ENCODE measurements around the gene ADCK2. TPM values are rescaled to one million over a fixed set of nuclear protein-coding genes. Genes with fewer than 3 reads are reported as not detected.

The ADCK2 gene
- total and polyA plus RNA-seq, 9 of the 15 experiments (the other 6 are each of a cell fraction or from before 2014, with no cell fraction given) = 0.08 to 14.3 (median 9.7) TPM

DNA sequence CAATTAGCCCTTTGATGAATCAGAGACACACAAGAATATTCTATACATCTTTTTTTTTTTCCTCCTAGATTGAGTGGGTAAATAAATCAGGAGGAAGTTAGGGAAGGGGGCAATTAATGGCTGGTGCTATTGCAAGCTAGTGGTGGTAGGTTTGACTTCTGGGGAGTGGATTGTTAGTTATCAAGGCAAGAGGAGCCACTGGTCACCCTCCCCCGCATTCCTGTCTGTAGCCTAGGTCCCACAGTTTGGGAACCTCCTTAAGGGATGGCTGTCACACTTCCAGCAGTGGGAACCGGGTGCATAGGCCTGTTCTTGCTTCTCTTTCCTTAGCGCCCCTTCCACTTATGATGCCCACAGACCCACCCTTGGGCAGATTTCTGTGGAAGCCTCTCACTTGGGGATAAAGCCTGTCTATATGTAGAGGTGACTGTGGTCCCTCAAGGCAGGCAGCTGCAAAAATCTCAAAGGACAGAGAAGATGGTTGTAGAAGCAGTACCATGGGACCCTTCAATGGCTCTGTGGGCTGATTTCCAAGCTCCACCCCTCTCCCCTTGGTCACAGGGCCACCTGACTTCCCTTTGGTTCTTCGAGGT lies 2.3 kb upstream of the ADCK2 start (continued):
- TF ChIP-seq, protein P1, sequence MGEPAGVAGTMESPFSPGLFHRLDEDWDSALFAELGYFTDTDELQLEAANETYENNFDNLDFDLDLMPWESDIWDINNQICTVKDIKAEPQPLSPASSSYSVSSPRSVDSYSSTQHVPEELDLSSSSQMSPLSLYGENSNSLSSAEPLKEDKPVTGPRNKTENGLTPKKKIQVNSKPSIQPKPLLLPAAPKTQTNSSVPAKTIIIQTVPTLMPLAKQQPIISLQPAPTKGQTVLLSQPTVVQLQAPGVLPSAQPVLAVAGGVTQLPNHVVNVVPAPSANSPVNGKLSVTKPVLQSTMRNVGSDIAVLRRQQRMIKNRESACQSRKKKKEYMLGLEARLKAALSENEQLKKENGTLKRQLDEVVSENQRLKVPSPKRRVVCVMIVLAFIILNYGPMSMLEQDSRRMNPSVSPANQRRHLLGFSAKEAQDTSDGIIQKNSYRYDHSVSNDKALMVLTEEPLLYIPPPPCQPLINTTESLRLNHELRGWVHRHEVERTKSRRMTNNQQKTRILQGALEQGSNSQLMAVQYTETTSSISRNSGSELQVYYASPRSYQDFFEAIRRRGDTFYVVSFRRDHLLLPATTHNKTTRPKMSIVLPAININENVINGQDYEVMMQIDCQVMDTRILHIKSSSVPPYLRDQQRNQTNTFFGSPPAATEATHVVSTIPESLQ (CRISPR knock-in tag; IDR thresholded peaks at IDR 0.05) = no peak
- TF ChIP-seq SAFB2 (IDR thresholded peaks at IDR 0.05; ENCODE audit: borderline replicate concordance, low read depth, low read length, severe bottlenecking) = no peak
- TF ChIP-seq, protein P2, sequence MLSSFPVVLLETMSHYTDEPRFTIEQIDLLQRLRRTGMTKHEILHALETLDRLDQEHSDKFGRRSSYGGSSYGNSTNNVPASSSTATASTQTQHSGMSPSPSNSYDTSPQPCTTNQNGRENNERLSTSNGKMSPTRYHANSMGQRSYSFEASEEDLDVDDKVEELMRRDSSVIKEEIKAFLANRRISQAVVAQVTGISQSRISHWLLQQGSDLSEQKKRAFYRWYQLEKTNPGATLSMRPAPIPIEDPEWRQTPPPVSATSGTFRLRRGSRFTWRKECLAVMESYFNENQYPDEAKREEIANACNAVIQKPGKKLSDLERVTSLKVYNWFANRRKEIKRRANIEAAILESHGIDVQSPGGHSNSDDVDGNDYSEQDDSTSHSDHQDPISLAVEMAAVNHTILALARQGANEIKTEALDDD (IDR thresholded peaks at IDR 0.05) = peak; percentile 71; the same call in 1 of the 2 replicates
- TF ChIP-seq KDM5B (IDR thresholded peaks at IDR 0.05; ENCODE audit: insufficient replicate concordance, low read depth, low read length) = peak; percentile 36

DNA sequence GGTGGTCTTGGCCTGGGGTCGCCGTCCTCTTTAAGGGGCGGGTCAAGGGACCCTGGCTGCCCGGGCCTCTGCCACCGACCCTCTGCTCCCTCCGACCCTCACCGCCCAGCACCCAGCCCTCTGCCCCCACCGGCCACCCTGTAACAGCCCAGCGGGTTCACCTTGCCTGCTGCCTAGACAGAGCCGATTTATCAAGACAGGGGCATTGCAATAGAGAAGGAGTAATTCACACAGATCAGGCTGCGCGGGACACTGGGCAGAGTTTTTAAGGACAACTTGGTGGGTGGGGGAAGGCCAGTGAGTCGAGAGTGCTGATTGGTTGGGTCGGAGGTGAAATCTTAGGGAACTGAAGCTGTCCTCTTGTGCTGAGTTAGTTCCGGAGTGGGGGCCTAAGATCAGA lies 779 bp upstream of the ADCK2 start:
- Histone ChIP-seq H3K27me3 (ENCODE audit: control insufficient read depth in 2 of 2, insufficient read depth in 2 of 2, low read length in 2 of 2) (peaks cover 0 to 5% of the 10 kb centered on the region in 2 experiments; a peak in 3 of 5 replicates), H3K4me3 (no peak overlapping the region), H3K4me2 (ENCODE audit: insufficient read depth, low read length) (peak overlapping the region; percentile 74), H3K9me3 (replicated peaks; ENCODE audit: control insufficient read depth, insufficient read depth, low read depth, low read length) (no peaks in the 10 kb centered on the region), H3K9me1 (ENCODE audit: control insufficient read depth, insufficient read depth, low read length) (no peaks in the 10 kb centered on the region), H3K36me3 (ENCODE audit: control insufficient read depth, insufficient read depth, low read length) (no peaks in the 10 kb centered on the region), H3K79me2 (ENCODE audit: control insufficient read depth, insufficient read depth, low read length) (no peaks in the 10 kb centered on the region), H3K9ac (ENCODE audit: insufficient read depth in 1 of 2, low read depth in 2 of 2, low read length in 2 of 2) (peak overlapping the region in 1 of 2 experiments; percentile 19; a peak in 1 of 4 replicates), H2AFZ (ENCODE audit: low read depth, low read length) (peak overlapping the region; percentile 85), H4K20me1 (replicated peaks; ENCODE audit: control insufficient read depth, insufficient read depth, low read length) (no peaks in the 10 kb centered on the region), H3K4me1 (replicated peaks in 1 of 2; ENCODE audit: control insufficient read depth in 2 of 2, insufficient read depth in 2 of 2, low read length in 2 of 2) (peaks cover 24 to 34% of the 10 kb centered on the region in 2 experiments; a peak in 4 of 5 replicates), H3K27ac (ENCODE audit: extremely low read depth, low read depth, low read length) (no peak overlapping the region)
- in situ Hi-C loops (cut with MboI) = no loop called here
- 33% methylated on average over 15 of the region's 15 CpGs for whole genome bisulfite sequencing (ENCODE audit: insufficient coverage, low coverage, missing lambda C conversion rate)
- ChIA-PET CTCF (ENCODE audit: low intra/inter-chr PET ratio) (no interaction called here), POLR2A (no interaction called here)
- intact Hi-C loops (cut with micrococcal nuclease) = loop anchor here (10.0 kb wide), 2 partner anchors 313 to 863 kb away; no protein-coding TSS in a partner anchor
- ATAC-seq = no peak
- FAIRE-seq = no peak
- peak in 1 of 4 experiments; percentile 37 for DNase-seq (ENCODE audit: extremely low read depth in 1 of 4, low spot score in 3 of 4)
- no TSS peak for BruUV-seq (replicated peaks)
- TF ChIP-seq, protein P3, sequence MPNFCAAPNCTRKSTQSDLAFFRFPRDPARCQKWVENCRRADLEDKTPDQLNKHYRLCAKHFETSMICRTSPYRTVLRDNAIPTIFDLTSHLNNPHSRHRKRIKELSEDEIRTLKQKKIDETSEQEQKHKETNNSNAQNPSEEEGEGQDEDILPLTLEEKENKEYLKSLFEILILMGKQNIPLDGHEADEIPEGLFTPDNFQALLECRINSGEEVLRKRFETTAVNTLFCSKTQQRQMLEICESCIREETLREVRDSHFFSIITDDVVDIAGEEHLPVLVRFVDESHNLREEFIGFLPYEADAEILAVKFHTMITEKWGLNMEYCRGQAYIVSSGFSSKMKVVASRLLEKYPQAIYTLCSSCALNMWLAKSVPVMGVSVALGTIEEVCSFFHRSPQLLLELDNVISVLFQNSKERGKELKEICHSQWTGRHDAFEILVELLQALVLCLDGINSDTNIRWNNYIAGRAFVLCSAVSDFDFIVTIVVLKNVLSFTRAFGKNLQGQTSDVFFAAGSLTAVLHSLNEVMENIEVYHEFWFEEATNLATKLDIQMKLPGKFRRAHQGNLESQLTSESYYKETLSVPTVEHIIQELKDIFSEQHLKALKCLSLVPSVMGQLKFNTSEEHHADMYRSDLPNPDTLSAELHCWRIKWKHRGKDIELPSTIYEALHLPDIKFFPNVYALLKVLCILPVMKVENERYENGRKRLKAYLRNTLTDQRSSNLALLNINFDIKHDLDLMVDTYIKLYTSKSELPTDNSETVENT (CRISPR knock-in tag; IDR thresholded peaks at IDR 0.05) = no peak
- no peak for TF ChIP-seq MYNN (IDR thresholded peaks at IDR 0.05)
- no peak for TF ChIP-seq MYNN (CRISPR knock-in tag; IDR thresholded peaks at IDR 0.05)
- TF ChIP-seq SAP30 (IDR thresholded peaks at IDR 0.05; ENCODE audit: borderline replicate concordance, insufficient read depth, low read depth, low read length, poor library complexity, severe bottlenecking) = no peak
- no peak for TF ChIP-seq ZNF77 (CRISPR knock-in tag; IDR thresholded peaks at IDR 0.05)
- TF ChIP-seq ZNF217 (CRISPR knock-in tag; IDR thresholded peaks at IDR 0.05) = no peak
- TF ChIP-seq, protein P4, sequence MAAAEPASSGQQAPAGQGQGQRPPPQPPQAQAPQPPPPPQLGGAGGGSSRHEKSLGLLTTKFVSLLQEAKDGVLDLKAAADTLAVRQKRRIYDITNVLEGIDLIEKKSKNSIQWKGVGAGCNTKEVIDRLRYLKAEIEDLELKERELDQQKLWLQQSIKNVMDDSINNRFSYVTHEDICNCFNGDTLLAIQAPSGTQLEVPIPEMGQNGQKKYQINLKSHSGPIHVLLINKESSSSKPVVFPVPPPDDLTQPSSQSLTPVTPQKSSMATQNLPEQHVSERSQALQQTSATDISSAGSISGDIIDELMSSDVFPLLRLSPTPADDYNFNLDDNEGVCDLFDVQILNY (CRISPR knock-in tag; IDR thresholded peaks at IDR 0.05) = no peak
- TF ChIP-seq TCF7L2 (IDR thresholded peaks at IDR 0.05; ENCODE audit: low read depth, low read length) = no peak
- TF ChIP-seq, protein P5, sequence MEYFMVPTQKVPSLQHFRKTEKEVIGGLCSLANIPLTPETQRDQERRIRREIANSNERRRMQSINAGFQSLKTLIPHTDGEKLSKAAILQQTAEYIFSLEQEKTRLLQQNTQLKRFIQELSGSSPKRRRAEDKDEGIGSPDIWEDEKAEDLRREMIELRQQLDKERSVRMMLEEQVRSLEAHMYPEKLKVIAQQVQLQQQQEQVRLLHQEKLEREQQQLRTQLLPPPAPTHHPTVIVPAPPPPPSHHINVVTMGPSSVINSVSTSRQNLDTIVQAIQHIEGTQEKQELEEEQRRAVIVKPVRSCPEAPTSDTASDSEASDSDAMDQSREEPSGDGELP (CRISPR knock-in tag; IDR thresholded peaks at IDR 0.05; ENCODE audit: borderline replicate concordance) = no peak
